Activated naive CD8-positive, alpha-beta T cell (primary cell): ENCODE data around the gene RAPGEF5.

Source experiments
- H3K27ac Mint-ChIP-seq: one replicate; pipeline ENCODE4 v1.8.0; 2021; ENCODE audit warnings: mixed read lengths
- H3K27me3 Mint-ChIP-seq: one replicate; pipeline ENCODE4 v1.8.0; 2021; ENCODE audit warnings: mixed read lengths
- H3K36me3 Mint-ChIP-seq: one replicate; pipeline ENCODE4 v1.8.0; 2021; ENCODE audit warnings: mixed read lengths
- H3K4me1 Mint-ChIP-seq: one replicate; pipeline ENCODE4 v1.8.0; 2021; ENCODE audit warnings: low read depth, mixed read lengths
- H3K4me3 Mint-ChIP-seq: one replicate; pipeline ENCODE4 v1.8.0; 2021; ENCODE audit warnings: mild to moderate bottlenecking, mixed read lengths
- H3K9me3 Mint-ChIP-seq: one replicate; pipeline ENCODE4 v1.8.0; 2021; ENCODE audit warnings: low read depth, mixed read lengths

RAPGEF5 gene

DNA sequence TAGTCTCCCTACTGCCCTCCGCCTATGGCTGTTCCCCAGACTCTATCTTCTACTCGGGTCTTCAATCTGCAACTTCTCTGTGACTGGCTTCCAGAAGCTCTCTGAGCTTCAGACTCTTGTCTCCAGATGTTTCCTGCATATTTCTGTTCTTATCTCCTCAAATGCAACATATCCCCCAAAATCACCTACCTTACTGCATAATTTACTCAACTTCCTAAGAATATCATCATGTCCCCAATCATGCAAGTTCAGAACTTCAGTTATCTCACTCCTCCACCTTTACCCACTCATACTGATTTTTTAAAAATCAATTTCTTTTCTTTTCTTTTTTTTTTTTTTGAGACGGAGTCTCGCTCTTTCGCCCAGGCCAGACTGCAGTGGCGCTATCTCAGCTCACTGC lies 68.8 kb downstream of the RAPGEF5 start:
- peaks cover 14% of the 10 kb centered on the region for H3K4me1 Mint-ChIP-seq
- H3K4me3 Mint-ChIP-seq: no peak overlapping the region
- no peaks in the 10 kb centered on the region for H3K36me3 Mint-ChIP-seq
- H3K27me3 Mint-ChIP-seq: peaks cover 8% of the 10 kb centered on the region
- no peaks in the 10 kb centered on the region for H3K9me3 Mint-ChIP-seq
- H3K27ac Mint-ChIP-seq: no peak overlapping the region

GRCh38 chr7:22287412-22287811 lies 69.5 kb downstream of the RAPGEF5 start:
- Mint-ChIP-seq H3K9me3 (no peaks in the 10 kb centered on the region), H3K36me3 (no peaks in the 10 kb centered on the region), H3K4me1 (peaks cover 8% of the 10 kb centered on the region)

DNA sequence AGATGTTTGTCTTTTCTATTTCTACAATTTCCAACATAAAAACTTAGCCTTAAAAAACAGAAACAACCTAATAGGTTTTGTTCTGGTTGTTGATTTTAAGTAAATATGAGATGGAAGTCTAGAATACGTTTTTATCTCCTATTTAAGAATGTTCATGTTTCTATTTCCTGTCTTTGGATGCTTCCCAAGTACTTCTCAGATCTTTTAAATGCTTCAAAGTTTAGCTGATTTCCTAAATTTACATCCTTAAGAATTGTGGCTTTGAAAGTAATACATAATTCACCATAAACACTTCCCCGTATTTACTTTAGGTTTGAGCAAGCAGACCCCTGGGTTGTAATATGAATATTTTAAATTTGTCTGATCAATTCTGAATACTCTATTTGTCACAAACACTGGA lies 70.5 kb downstream of the RAPGEF5 start:
- Mint-ChIP-seq H3K4me1 (peaks cover 5% of the 10 kb centered on the region), H3K9me3 (no peaks in the 10 kb centered on the region), H3K4me3 (no peak overlapping the region), H3K27ac (no peak overlapping the region), H3K36me3 (no peaks in the 10 kb centered on the region), H3K27me3 (peaks cover 8% of the 10 kb centered on the region)

More at GRCh38 chr7:22287412-22287811, 69.5 kb downstream of the RAPGEF5 start:
- Mint-ChIP-seq H3K27me3 (peaks cover 8% of the 10 kb centered on the region), H3K27ac (no peak overlapping the region), H3K4me3 (no peak overlapping the region)

DNA sequence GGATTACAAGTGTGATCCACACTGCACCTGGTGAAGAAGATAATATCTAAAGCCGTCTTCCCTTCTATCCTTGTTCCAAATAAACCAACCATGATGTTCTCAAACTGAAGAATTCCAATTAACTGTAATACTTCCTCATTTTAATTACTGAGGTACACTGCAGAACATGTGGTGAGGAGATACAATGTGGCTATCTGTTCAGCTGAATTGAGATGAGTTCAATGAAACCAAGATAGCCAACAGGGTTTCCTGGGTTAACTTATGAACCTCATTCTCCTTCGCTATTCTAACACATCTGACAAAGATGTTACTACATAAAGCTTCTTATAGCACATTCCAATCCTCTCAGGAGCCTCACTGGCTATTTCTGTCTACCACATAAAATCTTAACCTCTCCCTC lies 75.5 kb downstream of the RAPGEF5 start:
- no peaks in the 10 kb centered on the region for H3K36me3 Mint-ChIP-seq
- H3K9me3 Mint-ChIP-seq: no peaks in the 10 kb centered on the region
- H3K27me3 Mint-ChIP-seq: peaks cover 2% of the 10 kb centered on the region
- no peak overlapping the region for H3K27ac Mint-ChIP-seq
- no peak overlapping the region for H3K4me3 Mint-ChIP-seq
- no peaks in the 10 kb centered on the region for H3K4me1 Mint-ChIP-seq

- H3K4me3 Mint-ChIP-seq: no peak overlapping the region
- no peaks in the 10 kb centered on the region for H3K4me1 Mint-ChIP-seq
- no peaks in the 10 kb centered on the region for H3K27me3 Mint-ChIP-seq
- H3K27ac Mint-ChIP-seq: no peak overlapping the region
- H3K36me3 Mint-ChIP-seq: no peaks in the 10 kb centered on the region
- H3K9me3 Mint-ChIP-seq: no peaks in the 10 kb centered on the region
These were observed 76.9 kb downstream of the RAPGEF5 start for GRCh38 chr7:22280031-22280430.

DNA sequence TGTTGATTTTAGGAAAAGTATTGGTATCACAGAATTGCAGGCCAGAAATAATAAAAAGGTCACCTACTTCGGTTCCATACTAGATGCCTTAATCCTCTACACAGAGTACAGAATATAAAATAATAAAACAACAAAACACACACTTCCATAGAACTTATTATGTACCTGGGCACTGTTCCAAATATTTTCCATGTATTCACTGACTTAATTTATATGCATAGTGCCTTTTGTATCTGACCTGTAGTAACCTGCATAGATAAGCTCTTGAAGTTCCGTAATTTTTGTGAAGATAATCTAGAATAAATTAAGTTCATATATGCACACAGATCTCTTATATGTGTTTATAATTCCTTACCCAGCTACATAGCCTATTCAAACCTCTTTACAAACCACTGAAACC lies 78.3 kb downstream of the RAPGEF5 start:
- no peak overlapping the region for H3K27ac Mint-ChIP-seq
- H3K27me3 Mint-ChIP-seq: no peaks in the 10 kb centered on the region
- H3K4me3 Mint-ChIP-seq: no peak overlapping the region
- H3K9me3 Mint-ChIP-seq: no peaks in the 10 kb centered on the region
- H3K4me1 Mint-ChIP-seq: no peaks in the 10 kb centered on the region
- no peaks in the 10 kb centered on the region for H3K36me3 Mint-ChIP-seq

GRCh38 chr7:22277375-22277774 lies 79.6 kb downstream of the RAPGEF5 start:
- H3K4me1 Mint-ChIP-seq: no peaks in the 10 kb centered on the region
- H3K27me3 Mint-ChIP-seq: no peaks in the 10 kb centered on the region
- H3K27ac Mint-ChIP-seq: no peak overlapping the region
- H3K9me3 Mint-ChIP-seq: no peaks in the 10 kb centered on the region
- H3K4me3 Mint-ChIP-seq: no peak overlapping the region
- no peaks in the 10 kb centered on the region for H3K36me3 Mint-ChIP-seq

DNA sequence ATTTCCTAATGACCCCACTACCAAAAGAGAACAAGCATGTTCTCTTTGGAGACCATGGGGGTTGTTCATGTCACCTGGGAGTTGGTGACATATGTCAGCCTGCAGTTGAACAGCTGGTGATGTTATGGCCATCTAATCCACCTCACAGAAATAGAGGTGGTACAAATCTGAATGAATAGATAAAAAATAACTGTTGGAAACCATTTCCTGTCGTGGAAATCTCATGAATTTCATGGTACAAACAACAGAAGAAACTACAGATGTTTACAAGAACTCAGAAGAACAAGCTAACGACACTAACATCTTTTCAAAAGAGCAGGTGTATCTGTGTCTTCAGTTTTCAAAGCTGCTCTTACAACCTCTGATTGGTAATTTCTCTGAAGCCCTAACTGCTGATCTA lies 81.3 kb downstream of the RAPGEF5 start:
- Mint-ChIP-seq H3K27ac (no peak overlapping the region), H3K9me3 (no peaks in the 10 kb centered on the region), H3K36me3 (no peaks in the 10 kb centered on the region), H3K4me1 (no peaks in the 10 kb centered on the region), H3K4me3 (no peak overlapping the region), H3K27me3 (no peaks in the 10 kb centered on the region)

GRCh38 chr7:22271311-22271710 lies 85.6 kb downstream of the RAPGEF5 start:
- Mint-ChIP-seq H3K27ac (no peak overlapping the region), H3K4me3 (no peak overlapping the region), H3K36me3 (no peaks in the 10 kb centered on the region), H3K27me3 (no peaks in the 10 kb centered on the region), H3K9me3 (no peaks in the 10 kb centered on the region), H3K4me1 (peaks cover 7% of the 10 kb centered on the region)

- peaks cover 7% of the 10 kb centered on the region for H3K4me1 Mint-ChIP-seq
- no peaks in the 10 kb centered on the region for H3K36me3 Mint-ChIP-seq
- H3K27ac Mint-ChIP-seq: no peak overlapping the region
- H3K27me3 Mint-ChIP-seq: no peaks in the 10 kb centered on the region
- no peaks in the 10 kb centered on the region for H3K9me3 Mint-ChIP-seq
- no peak overlapping the region for H3K4me3 Mint-ChIP-seq
These were observed 86.6 kb downstream of the RAPGEF5 start for GRCh38 chr7:22270371-22270770.

DNA sequence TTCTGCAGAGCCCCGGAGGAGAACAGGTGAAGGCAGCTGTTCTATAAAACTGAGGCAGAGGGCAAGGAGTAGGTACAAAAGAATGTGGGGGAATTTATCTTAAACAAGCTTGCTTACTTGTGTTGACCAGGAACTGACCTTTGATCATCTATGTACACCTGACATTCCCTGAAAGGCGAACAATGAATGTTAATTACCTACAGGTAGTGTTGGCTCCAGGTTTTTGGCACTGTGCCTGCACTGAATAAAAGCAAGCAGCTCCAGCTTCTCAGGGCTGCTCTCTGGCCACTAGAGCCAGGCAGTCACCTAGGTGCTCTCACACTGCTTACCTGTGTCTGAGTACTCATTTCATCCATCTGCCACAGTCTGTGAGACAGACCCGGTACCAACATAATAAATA lies 87.0 kb downstream of the RAPGEF5 start:
- Mint-ChIP-seq H3K36me3 (no peaks in the 10 kb centered on the region), H3K27me3 (no peaks in the 10 kb centered on the region), H3K4me3 (no peak overlapping the region), H3K27ac (no peak overlapping the region), H3K9me3 (no peaks in the 10 kb centered on the region), H3K4me1 (peaks cover 7% of the 10 kb centered on the region)

DNA sequence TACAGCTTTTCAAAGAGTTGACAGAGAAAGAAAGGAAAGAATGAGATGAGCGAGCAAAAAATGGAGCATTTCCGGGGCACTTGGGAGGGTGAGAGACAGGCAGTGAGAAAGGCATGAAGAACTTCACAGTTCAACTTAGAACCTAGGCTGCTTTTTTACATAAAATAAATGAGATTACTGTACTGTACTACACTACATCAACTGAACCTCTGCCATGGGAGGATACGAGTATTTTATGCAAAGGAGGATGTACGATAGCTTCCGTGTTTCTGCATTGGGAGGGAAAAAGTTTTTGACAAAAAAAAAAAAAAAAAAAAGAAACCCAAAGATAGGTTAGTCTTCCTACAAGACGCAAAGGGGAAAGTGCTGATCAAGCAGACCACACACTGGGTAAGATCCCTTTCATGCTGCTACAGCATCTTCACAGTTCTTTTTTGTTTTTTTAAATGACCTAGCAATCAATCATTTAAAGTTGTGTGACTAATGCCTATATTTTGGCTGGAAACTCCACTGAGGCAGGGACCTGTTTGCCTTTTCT lies 88.0 kb downstream of the RAPGEF5 start:
- Mint-ChIP-seq H3K27ac (no peak overlapping the region), H3K4me1 (peaks cover 7% of the 10 kb centered on the region)

DNA sequence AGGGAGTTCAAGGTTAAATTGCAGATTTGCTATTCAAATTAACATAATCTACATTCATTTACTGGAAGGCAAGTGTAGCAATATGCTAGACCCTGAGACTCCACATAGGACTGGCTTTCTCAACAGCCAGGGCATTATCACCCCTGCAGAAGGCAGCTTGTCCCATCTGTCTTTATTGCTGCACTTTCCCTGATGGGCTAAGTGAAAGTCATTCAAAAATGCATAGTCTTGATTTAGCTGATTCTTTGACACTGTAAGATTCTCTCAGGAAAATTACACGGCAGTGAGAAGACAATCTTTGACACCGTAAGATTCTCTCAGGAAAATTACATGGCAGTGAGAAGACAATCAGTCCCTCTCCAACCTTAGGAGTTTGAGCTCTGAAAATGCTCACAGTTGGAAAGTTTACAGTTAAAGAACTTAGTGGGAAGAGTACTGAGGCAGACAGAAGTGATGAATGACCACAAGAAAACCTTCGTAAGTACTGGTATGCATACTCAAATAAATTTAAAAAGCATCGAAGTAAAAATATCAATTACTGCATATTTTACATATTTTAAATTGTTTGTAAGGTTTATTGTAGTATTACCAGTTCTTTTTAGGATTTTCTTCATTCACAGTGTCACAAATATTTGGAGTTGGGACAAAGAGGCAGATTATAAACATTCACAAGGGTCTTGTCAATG lies 88.9 kb downstream of the RAPGEF5 start:
- H3K27me3 Mint-ChIP-seq: no peaks in the 10 kb centered on the region
- H3K27ac Mint-ChIP-seq: no peak overlapping the region
- H3K4me3 Mint-ChIP-seq: no peak overlapping the region
- H3K36me3 Mint-ChIP-seq: no peaks in the 10 kb centered on the region
- no peaks in the 10 kb centered on the region for H3K9me3 Mint-ChIP-seq
- H3K4me1 Mint-ChIP-seq: peaks cover 7% of the 10 kb centered on the region

More for the DNA sequence above, 88.0 kb downstream of the RAPGEF5 start:
- Mint-ChIP-seq H3K9me3 (no peaks in the 10 kb centered on the region), H3K4me3 (peak overlapping the region; percentile 41), H3K36me3 (no peaks in the 10 kb centered on the region), H3K27me3 (no peaks in the 10 kb centered on the region)

- H3K27me3 Mint-ChIP-seq: no peaks in the 10 kb centered on the region
- H3K9me3 Mint-ChIP-seq: no peaks in the 10 kb centered on the region
- H3K4me3 Mint-ChIP-seq: no peak overlapping the region
- H3K27ac Mint-ChIP-seq: no peak overlapping the region
- no peaks in the 10 kb centered on the region for H3K4me1 Mint-ChIP-seq
- H3K36me3 Mint-ChIP-seq: no peaks in the 10 kb centered on the region
These were observed 94.4 kb downstream of the RAPGEF5 start for GRCh38 chr7:22262538-22262937.

GRCh38 chr7:22256541-22257096 lies 100.3 kb downstream of the RAPGEF5 start:
- no peak overlapping the region for H3K27ac Mint-ChIP-seq
- H3K27me3 Mint-ChIP-seq: peaks cover 2% of the 10 kb centered on the region
- H3K9me3 Mint-ChIP-seq: no peaks in the 10 kb centered on the region
- no peak overlapping the region for H3K4me3 Mint-ChIP-seq
- no peaks in the 10 kb centered on the region for H3K4me1 Mint-ChIP-seq
- no peaks in the 10 kb centered on the region for H3K36me3 Mint-ChIP-seq

- H3K4me1 Mint-ChIP-seq: no peaks in the 10 kb centered on the region
- no peak overlapping the region for H3K27ac Mint-ChIP-seq
- no peak overlapping the region for H3K4me3 Mint-ChIP-seq
- H3K27me3 Mint-ChIP-seq: peaks cover 2% of the 10 kb centered on the region
- no peaks in the 10 kb centered on the region for H3K36me3 Mint-ChIP-seq
- no peaks in the 10 kb centered on the region for H3K9me3 Mint-ChIP-seq
These were observed 101.1 kb downstream of the RAPGEF5 start for GRCh38 chr7:22255834-22256233.
